ENCODE results near the gene KLHL24. TPM values are rescaled to one million over a fixed set of nuclear protein-coding genes. Genes with fewer than 3 reads are reported as not detected.

The KLHL24 gene
- total and polyA plus RNA-seq, 2 experiments from 2014 or later = 8.2 to 51.0 TPM

DNA sequence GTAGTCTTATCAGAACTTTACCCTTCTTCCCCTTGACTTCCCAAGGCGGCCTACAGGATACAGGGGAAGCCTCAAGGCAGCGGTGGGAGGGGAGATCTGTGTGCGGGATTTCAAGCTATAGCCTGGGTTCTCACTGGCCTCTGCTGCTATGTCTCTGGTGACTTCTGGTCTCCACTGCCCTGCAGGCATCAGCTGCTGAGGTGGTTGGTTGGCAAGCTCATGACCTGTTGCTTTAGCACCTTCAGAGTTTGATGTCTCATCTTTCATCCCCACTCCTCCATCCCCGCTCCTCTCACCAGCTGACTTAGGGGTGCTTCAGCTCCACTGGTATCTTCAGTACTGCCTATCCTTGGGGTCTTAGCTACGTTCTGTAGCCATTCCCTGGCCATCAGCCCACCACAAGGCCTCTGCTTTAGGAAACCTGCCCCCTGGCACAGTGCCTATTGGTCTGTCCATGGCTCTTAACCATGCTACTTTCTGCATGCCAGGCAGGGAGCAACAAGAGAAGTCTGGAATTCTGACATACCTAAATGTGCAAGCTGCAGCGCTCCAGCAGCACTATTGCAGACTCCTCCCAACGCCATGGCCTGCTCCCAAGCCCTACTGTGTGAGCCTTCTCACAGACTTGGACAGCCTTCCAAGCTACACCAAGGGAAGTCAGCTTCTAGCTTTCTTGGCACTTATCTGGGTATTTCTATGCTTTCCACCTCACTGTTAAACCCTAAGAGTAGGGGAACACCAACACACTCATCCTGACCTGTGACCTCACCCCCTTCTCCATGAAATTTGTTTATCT lies 60.3 kb downstream of the KLHL24 start (continued):
- TF ChIP-seq ZNF462 (CRISPR knock-in tag; IDR thresholded peaks at IDR 0.05) = no peak
- TF ChIP-seq ZNF331 (CRISPR knock-in tag; IDR thresholded peaks at IDR 0.05; ENCODE audit: low read depth) = no peak
- no peak for TF ChIP-seq JUNB (IDR thresholded peaks at IDR 0.05; ENCODE audit: unreplicated experiment)
- no peak for TF ChIP-seq STAT1 (IDR thresholded peaks at IDR 0.05; ENCODE audit: unreplicated experiment)
- TF ChIP-seq NANOG (IDR thresholded peaks at IDR 0.05; ENCODE audit: borderline replicate concordance) = no peak
- no peak for TF ChIP-seq ZNF114 (CRISPR knock-in tag; IDR thresholded peaks at IDR 0.05)
- TF ChIP-seq EZH2 (IDR thresholded peaks at IDR 0.05; ENCODE audit: low read depth, unreplicated experiment) = no peak
- no peak for TF ChIP-seq POLR2AphosphoS5 (IDR thresholded peaks at IDR 0.05; ENCODE audit: low read depth)
- no peak for TF ChIP-seq REST (IDR thresholded peaks at IDR 0.05; ENCODE audit: unreplicated experiment)
- TF ChIP-seq EZH2phosphoT487 (IDR thresholded peaks at IDR 0.05; ENCODE audit: unreplicated experiment) = no peak
